IPS-20b (cell line): Measurements from ENCODE around the gene CDC42EP5.

Source experiments
- H3K27ac ChIP-seq: one replicate; pipeline ENCODE4 v1.5.1; 2013; ENCODE audit warnings: low read length
- H3K27me3 ChIP-seq: 2 replicates; pipeline ENCODE4 v1.6.1; 2013; ENCODE audit warnings: mild to moderate bottlenecking, low read length, inconsistent platforms; ENCODE audit not compliant: insufficient read depth
- H3K36me3 ChIP-seq: 2 replicates; pipeline ENCODE4 v1.6.1; 2013; ENCODE audit warnings: low read depth, mild to moderate bottlenecking, inconsistent platforms, low read length, moderate library complexity; ENCODE audit not compliant: insufficient read depth
- H3K4me1 ChIP-seq: 2 replicates; pipeline ENCODE4 v1.6.1; 2013; ENCODE audit warnings: mild to moderate bottlenecking, control low read depth, inconsistent platforms, low read length, moderate library complexity; ENCODE audit not compliant: insufficient read depth
- H3K4me3 ChIP-seq: 2 replicates; pipeline ENCODE4 v1.5.1; 2013; ENCODE audit warnings: mild to moderate bottlenecking, low read length, inconsistent platforms
- H3K9ac ChIP-seq: 2 replicates; pipeline ENCODE4 v1.6.1; 2013; ENCODE audit warnings: low read depth, mild to moderate bottlenecking, inconsistent platforms, low read length, moderate library complexity
- H3K9me3 ChIP-seq: 2 replicates; pipeline ENCODE4 v1.6.1; 2013; ENCODE audit warnings: mild to moderate bottlenecking, low read depth, low read length, inconsistent platforms; ENCODE audit not compliant: insufficient read depth

CDC42EP5 gene

DNA sequence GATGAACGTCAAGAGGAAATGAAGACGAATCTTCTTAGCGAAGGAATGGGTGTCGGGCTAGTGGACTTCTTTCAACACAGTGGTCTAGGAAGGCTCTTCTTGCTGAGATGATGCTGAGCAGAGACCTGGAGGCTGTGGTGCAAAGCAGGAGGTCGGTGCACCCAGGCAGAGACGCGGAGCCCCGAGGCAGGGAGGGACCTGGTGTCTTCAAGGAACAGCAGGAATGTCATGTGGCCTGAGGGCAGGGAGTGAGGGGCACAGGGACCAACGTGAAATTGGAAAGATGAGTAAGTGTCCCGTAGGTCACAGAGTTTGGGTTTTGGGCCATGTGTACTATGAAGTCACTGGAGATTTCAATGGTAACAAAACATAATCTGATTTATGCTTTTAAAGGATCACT lies 11.4 kb upstream of the CDC42EP5 start:
- Histone ChIP-seq H3K4me3 (no peak overlapping the region), H3K9me3 (peaks cover 7% of the 10 kb centered on the region; the same call in 1 of the 2 replicates), H3K27ac (no peak overlapping the region), H3K4me1 (no peaks in the 10 kb centered on the region), H3K36me3 (no peaks in the 10 kb centered on the region), H3K9ac (no peak overlapping the region), H3K27me3 (no peaks in the 10 kb centered on the region)

DNA sequence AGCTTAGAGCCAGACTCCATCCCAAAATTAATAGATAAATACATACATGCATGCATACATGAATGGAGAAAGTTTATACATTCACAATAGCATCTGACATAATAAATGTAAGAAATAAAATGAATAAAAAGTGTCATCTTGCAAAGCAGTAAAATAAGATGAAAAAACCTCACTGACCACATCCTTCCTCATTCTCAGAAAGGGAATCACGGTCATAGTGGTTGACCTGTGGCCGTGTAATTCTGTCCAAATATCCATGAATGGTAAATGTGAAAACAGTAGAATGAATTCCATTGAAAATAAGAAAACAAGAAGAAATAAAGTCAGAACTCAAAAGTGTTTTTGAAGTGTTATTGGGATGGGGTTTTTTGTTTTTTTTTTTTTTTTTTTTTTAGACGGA lies 9.8 kb upstream of the CDC42EP5 start:
- H3K27me3 ChIP-seq = no peaks in the 10 kb centered on the region
- H3K4me3 ChIP-seq = no peak overlapping the region
- no peaks in the 10 kb centered on the region for H3K9me3 ChIP-seq
- no peaks in the 10 kb centered on the region for H3K36me3 ChIP-seq
- no peaks in the 10 kb centered on the region for H3K4me1 ChIP-seq
- H3K9ac ChIP-seq = no peak overlapping the region
- H3K27ac ChIP-seq = no peak overlapping the region

DNA sequence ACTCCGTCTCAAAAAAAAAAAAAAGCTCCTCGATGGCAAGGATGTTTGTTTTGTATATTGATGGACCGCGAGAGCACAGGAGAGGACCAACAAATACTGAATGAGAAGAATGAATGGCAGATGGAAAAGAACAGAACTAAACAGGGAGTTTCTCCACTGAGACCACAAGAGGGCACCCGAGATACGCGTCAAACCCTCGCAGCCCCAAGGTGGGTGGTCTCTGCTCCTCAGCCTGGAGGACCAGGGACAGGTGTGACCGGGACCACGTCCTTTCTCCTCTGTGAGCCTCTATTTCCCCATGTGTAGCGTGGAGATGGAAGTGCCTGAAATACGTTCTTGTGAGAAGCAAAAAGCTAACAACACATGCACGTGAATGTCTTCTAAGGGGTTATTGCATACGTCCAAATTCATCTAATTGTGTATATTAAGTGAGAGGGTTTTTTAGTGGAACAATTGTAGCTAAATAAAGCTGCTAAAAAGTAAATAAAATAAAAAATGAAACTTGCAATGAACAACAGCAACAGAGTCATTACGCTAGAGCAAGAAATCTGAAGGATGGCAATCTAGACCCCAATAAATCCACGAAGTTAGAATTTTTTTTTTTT lies 8.3 kb upstream of the CDC42EP5 start:
- H3K36me3 ChIP-seq = no peaks in the 10 kb centered on the region
- no peaks in the 10 kb centered on the region for H3K4me1 ChIP-seq
- H3K27me3 ChIP-seq = no peaks in the 10 kb centered on the region
- no peak overlapping the region for H3K27ac ChIP-seq
- no peak overlapping the region for H3K9ac ChIP-seq
- H3K9me3 ChIP-seq = no peaks in the 10 kb centered on the region
- no peak overlapping the region for H3K4me3 ChIP-seq

DNA sequence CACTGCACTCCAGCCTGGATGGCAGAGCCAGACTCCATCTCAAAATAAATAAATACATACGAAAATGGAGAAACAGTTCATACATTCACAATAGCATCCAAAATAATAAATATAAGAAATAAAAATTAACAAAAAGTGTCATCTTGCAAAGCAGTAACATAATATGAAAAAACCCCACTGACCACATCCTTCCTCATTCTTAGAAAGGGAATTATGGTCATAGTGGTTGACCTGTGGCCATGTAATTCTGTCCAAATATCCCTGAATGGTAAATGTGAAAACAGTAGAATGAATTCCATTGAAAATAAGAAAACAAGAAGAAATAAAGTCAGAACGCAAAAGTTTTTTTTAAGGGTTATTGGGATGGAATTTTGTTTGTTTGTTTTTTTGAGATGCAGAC lies 7.0 kb upstream of the CDC42EP5 start:
- H3K4me1 ChIP-seq = no peaks in the 10 kb centered on the region
- H3K9me3 ChIP-seq = no peaks in the 10 kb centered on the region
- H3K9ac ChIP-seq = no peak overlapping the region
- no peak overlapping the region for H3K4me3 ChIP-seq
- H3K27me3 ChIP-seq = no peaks in the 10 kb centered on the region
- no peak overlapping the region for H3K27ac ChIP-seq
- no peaks in the 10 kb centered on the region for H3K36me3 ChIP-seq

DNA sequence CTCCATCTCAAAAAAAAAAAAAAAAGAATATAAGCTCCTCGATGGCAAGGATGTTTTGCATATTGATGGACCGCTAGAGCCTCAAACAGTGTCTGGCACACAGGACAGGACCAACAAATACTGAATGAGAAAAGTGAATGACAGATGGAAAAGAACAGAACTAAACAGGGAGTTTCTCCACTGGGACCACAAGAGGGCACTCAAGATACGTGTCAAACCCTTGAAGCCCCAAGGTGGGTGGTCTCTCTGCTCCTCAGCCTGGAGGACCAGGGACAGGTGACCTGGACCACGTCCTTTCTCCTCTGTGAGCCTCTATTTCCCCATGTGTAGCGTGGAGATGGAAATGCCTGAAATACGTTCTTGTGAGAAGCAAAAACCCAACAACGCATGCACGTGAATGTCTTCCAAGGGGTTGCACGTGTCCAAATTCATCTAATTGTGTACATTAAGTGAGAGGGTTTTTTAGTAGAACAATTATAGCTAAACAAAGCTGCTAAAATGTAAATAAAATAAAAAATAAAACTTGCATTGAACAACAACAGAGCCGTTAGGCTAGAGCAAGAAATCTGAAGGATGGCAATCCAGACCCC lies 5.7 kb upstream of the CDC42EP5 start:
- peaks cover 3% of the 10 kb centered on the region; the same call in 1 of the 2 replicates for H3K27me3 ChIP-seq
- H3K36me3 ChIP-seq = no peaks in the 10 kb centered on the region
- H3K27ac ChIP-seq = no peak overlapping the region
- H3K4me1 ChIP-seq = no peaks in the 10 kb centered on the region
- H3K9ac ChIP-seq = no peak overlapping the region
- H3K4me3 ChIP-seq = no peak overlapping the region
- H3K9me3 ChIP-seq = no peaks in the 10 kb centered on the region

DNA sequence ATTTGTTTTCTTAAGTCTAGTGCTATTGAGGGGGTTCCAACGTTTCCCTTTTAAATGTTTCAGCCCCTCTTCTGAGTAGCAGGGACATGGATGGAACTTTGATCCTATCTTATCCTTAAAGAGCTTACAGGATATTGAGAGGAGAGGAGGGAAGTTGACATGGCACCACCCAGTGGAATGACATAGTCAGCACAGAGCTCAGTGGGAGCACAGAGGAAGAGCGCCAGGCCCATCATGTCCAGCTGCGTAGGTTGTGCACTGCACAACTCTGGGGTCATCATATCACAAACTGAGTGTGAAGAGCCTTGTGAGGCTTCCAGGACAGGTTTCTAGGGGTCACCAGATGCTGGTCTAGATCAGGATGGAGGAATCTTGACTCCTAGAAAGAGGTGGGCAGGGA lies 4.6 kb upstream of the CDC42EP5 start:
- Histone ChIP-seq H3K4me3 (no peak overlapping the region), H3K9ac (no peak overlapping the region), H3K9me3 (no peaks in the 10 kb centered on the region), H3K4me1 (peaks cover 4% of the 10 kb centered on the region; the same call in 1 of the 2 replicates), H3K36me3 (no peaks in the 10 kb centered on the region), H3K27ac (no peak overlapping the region), H3K27me3 (peaks cover 12% of the 10 kb centered on the region)

DNA sequence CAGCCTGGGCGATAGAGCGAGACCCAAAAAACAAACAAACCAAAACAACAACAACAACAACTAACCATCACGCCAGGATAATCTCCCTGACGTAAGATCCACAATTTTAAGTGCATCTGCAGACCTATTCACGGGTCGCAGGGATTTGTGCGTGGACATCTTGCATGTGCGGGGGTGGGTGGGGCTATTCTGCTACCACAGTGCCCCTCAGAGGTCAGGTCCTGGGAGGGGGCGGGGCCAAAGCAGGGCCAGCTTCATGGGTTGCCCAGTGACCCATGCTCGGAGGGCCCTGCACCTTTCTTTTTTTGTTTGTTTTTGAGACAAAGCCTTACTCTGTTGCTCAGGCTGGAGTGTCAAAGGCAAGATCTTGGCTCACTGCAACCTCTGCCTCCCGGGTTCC lies 2.6 kb upstream of the CDC42EP5 start:
- Histone ChIP-seq H3K36me3 (no peaks in the 10 kb centered on the region), H3K9me3 (no peaks in the 10 kb centered on the region), H3K4me1 (peaks cover 5% of the 10 kb centered on the region; the same call in 1 of the 2 replicates), H3K4me3 (no peak overlapping the region), H3K27me3 (peaks cover 22% of the 10 kb centered on the region), H3K9ac (no peak overlapping the region), H3K27ac (no peak overlapping the region)

DNA sequence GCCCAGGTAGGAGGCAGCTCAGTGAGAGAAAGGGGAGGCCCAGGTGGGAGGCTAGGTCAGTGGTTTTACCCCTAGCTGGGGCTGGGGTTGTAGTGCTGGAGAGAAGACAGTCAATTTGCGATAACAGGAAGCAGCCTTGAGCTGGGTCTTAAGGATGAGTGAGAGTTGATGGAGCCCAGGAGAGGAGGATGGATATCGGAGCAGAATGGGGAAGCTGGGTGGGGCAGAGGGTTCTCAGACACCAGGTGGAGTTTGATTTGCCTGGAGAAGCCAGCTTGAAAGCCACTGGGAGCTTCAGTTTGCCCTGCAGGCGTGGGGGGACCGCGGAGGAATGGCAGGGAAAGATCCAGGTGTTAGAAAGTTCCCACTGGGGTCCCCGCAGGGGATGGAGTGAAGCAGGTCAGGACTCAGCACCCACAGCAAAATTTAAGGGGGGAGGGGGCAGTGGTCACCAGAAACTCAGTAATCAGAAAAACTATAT lies 836 bp upstream of the CDC42EP5 start:
- Histone ChIP-seq H3K36me3 (no peaks in the 10 kb centered on the region), H3K9me3 (no peaks in the 10 kb centered on the region), H3K27ac (no peak overlapping the region), H3K27me3 (peaks cover 38% of the 10 kb centered on the region), H3K4me1 (peaks cover 7% of the 10 kb centered on the region; the same call in 1 of the 2 replicates), H3K9ac (0 out of 2 replicates have a peak overlapping the region, but pooled peaks have one; percentile 37), H3K4me3 (no peak overlapping the region)

DNA sequence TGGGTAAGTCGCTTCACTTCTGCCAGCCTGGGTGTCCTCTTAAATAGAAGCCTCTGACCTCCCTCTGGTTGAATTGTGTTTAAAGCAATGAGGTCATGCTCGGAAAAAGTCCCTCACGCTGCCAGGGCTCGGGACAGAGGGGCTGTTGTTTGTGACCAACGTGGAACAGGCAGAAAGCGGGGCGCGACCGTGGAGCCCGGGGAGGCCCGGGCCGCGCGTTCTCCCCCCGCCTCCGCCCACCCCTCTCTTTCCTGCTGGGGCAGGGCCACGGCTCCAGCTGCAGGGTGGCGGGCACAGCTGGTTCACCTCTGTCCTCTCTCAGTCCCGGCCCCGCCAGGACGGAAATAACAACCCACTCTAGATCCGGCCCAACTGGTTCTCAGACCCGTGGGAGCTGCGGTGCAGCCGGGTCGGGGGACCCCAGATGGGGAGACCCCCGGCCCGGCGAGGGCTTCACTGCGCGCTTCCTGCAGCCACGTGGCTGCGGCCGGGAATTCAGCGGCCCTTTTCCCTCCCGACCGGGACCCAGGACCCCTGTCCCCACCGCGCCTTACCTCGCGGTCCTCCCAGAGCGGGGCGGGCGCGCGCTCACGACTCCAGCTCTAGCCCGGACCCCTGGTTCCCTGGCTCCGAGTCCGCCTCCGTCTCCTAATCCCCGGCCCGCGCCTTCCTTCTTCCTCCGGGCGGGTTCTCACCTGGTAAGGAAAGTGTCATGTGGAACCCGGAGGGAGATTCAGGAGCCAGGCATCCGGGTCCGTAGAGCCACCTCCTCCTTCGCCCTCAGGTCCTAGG lies 1.9 kb downstream of the CDC42EP5 start:
- no peaks in the 10 kb centered on the region for H3K36me3 ChIP-seq
- H3K4me1 ChIP-seq = peaks cover 7% of the 10 kb centered on the region; the same call in 1 of the 2 replicates
- H3K9ac ChIP-seq = peak overlapping the region; percentile 58; the same call in 1 of the 2 replicates
- no peaks in the 10 kb centered on the region for H3K9me3 ChIP-seq
- peaks cover 47% of the 10 kb centered on the region for H3K27me3 ChIP-seq
- no peak overlapping the region for H3K27ac ChIP-seq
- H3K4me3 ChIP-seq = peak overlapping the region; percentile 60

DNA sequence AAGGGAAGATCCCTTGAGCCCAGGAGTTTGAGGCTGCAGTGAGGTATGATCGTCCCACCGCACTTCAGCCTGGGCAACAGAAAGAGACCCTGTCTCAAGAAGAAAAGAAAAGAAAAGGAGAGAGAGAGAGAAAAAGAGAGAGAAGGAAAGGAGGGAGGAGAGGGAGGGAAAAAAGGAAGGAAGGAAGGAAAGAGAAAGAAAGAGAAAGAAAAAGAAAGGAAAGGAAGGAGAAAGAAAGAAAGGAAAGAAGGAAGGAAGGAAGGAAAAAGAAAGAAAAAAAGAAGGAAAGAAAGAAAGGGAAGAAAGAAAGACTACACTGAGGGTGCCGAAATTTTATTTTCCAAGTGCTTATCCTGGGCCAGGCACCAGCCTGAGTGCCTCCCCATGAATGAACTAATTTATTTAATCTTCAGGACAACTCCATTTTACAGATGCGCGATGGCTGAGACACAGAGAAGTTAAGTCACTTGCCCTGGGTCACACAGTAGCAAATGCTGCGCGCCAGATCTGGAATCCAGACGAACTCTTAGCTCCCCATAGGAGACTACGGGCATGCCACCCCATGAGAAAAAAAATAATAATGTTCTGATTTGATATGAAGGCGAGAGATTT lies 2.7 kb downstream of the CDC42EP5 start:
- H3K27ac ChIP-seq = no peak overlapping the region
- peaks cover 7% of the 10 kb centered on the region; the same call in 1 of the 2 replicates for H3K4me1 ChIP-seq
- no peaks in the 10 kb centered on the region for H3K36me3 ChIP-seq
- H3K9ac ChIP-seq = no peak overlapping the region
- H3K9me3 ChIP-seq = no peaks in the 10 kb centered on the region
- H3K4me3 ChIP-seq = peak overlapping the region; percentile 60; the same call in 1 of the 2 replicates
- peaks cover 55% of the 10 kb centered on the region for H3K27me3 ChIP-seq

DNA sequence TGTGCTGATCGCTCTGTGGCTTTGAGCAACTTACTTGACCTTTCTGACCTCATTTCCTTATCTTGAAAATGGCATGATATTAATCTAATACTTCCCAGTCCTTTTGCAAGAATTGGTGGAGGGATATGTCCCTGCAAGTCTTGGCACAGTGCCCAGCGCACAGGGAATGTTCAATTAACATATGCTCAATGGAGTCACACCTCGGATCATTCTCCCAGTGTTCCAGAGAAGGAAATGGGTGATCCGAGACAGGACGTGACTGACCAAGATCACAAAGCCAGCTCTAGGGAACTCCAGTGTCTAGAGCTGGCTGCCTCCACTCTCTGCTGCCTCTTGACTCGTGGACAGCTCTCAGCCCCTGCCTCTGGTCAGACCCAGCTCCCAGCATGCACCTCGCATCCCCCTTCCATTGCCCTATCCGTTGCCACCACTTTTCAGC lies 3.6 kb downstream of the CDC42EP5 start:
- H3K4me1 ChIP-seq = peaks cover 7% of the 10 kb centered on the region; the same call in 1 of the 2 replicates
- no peaks in the 10 kb centered on the region for H3K36me3 ChIP-seq
- peaks cover 56% of the 10 kb centered on the region for H3K27me3 ChIP-seq
- H3K9me3 ChIP-seq = no peaks in the 10 kb centered on the region
- H3K4me3 ChIP-seq = no peak overlapping the region
- H3K9ac ChIP-seq = no peak overlapping the region
- no peak overlapping the region for H3K27ac ChIP-seq
